Glomerular visceral epithelial cell (primary cell): ENCODE data around the gene UBE2Q2.
A peak's percentile ranks its signal among the peaks of the same experiment; 100 is the strongest.

Source experiments
- DNase-seq: peaks from one replicate; pipeline ENCODE4 v3.0.0-alpha.2; 2016; ENCODE audit errors: extremely low spot score

Gene UBE2Q2

DNA sequence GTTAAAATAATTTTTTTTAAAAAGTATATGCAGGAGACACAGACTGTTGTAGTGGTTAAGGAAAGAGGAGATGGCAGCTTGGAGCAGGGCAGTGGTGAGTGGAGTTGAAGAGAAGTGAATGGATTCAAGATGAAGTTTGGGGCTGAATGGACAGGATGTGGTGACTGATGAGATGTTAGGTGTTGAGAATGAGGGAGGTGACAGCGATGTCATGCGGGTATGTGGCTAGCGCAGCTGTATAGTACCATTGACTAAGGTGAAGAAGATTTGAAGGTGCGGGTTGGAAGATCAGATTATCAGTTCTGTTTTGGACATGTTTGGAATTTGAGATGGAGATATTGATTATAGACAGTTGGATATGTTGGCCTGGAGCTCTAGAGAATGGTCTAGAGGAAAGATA is 80.5 kb downstream of the UBE2Q2 start:
- DNase-seq = no peak

DNA sequence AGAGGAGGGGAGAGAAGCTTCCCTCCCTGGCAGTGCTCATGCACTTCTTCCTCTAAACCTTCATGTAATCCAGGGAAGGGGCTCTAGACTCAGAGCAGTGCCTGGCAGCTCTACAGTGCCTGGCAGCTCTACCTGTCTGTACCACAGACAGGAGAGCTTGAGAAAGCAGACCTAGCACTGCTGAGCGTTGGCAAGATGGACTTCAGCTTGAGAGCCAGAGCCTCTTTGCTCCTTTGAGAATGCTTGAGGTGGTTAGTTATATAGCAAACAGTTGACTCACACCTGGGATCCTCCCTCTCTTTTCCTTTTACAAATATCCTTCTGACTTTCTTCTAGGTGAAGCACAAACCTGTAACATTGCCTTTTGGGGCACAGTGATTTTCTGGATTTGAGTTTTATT is 81.3 kb downstream of the UBE2Q2 start:
- no peak for DNase-seq

- DNase-seq = no peak
Observed at GRCh38 chr15:75925440-75925839, 82.2 kb downstream of the UBE2Q2 start.

DNA sequence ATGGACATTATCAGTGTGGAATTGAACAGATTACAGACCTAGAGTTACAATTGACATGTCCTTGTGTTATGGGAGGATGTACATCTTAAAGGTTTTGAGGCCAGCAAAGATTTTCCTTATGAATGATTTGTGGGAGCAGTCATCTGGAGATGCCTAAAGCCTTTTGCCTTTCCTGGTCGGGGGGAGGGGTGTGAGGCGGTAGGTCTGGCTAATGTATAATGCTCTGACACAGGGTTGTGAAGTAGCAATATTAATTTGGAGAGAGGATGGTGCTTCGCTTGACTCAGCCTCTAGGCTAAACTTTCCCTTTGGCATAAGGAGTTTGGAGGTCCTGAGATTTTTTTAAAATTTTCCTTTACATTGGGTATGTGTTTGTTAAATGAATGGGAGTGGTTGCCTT is 83.7 kb downstream of the UBE2Q2 start:
- DNase-seq = no peak

DNA sequence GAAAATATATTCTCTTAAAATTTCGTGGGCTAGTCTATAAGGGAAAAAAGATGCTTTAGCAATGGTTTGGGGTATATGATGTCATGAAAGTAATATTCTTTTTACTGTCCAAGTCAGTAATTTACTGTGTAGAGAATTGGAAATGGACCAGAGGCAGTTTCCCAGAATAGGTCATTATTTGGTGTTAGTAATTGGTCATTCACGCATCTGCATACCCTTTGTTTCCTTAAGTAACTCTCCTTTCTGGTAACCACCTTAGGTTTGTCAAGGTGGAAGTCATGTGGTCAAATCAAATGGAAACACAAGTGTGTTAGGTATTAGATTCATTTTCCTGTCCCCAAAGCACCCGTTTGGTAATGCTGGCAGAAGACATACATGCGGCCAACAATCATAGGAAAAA is 84.4 kb downstream of the UBE2Q2 start:
- no peak for DNase-seq

DNA sequence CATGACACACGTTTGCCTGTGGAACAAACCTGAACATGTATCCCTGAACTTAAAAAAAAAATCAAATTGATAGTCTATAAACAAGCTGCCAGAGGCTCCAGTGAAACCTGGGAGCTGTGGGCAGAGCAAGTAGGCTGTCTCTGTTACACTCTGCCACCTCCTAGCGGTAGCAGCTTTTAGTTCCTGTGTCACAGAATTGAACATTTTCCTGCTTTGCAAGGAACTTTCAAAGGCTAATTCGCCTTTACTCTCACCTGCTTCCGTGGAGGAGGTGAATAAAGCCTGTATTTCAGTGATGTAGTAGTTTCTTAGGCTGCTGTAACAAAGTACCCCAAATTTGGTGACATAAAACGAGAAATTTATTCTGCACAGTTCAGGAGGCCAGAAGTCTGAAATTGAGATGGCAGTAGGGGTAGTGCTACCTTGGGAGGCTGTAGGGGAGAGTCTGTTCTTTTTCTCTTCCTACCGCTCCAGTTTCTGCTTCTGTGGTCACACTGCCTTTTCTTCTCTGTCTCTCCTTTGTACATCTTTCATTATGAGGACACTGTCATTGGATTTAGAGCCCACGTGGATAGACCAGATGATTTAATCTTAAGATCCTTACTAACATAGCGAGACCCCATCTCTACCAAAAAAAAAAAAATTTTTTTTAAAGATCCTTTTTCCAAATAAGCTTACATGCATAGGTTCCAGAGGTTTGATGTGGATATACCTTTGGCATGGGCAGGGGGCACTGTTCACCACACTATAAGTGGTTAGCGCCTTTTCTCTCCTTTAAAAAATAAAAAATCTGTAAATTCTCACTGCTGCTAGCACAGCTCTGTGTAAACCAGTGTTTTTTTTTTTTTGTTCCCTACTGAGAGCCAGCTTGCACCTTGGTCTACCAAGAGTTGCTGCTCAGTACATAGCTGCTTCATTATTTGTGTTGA is 85.7 kb downstream of the UBE2Q2 start:
- no peak for DNase-seq

GRCh38 chr15:75929799-75930565 is 86.7 kb downstream of the UBE2Q2 start:
- DNase-seq = no peak

GRCh38 chr15:75930866-75931265 is 87.6 kb downstream of the UBE2Q2 start:
- DNase-seq = no peak

DNA sequence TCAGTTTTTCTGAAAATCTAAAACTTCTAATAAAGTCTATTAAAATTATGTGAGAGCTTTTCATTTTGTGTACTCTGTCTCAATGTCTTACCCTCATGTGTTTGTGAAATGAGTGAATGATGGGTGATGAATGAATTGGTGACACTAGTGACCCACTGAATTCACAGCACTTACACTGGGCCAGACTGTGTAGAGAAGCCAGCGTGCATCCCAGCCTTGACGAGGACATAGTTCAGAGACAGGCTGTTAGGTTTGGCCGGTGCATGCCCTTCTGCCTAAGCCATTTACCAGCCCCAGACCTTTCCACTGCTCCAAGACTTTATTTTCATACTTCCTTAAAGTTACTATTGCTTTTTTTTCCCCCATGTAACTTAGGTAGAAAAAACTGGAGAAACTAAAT is 99.2 kb downstream of the UBE2Q2 start:
- DNase-seq = no peak

DNA sequence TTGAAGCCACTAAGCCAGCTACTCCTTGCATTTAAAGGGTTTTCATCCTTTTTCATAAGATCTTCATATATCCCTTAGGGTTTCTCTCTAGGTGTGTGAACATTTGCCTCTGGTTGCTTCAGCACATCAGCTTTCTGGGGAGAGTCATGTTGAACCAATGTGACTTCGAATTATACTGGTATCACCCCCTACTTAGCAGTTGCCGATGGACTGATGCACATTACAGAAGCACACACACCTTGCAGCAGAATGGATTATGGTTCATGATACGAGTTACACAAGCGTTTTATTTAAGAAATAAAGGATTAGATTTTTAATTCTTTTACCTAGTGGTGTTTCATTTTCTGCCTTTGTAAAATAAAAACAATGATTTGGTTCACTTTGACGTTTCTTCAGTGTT is 100.0 kb downstream of the UBE2Q2 start:
- DNase-seq = no peak

DNA sequence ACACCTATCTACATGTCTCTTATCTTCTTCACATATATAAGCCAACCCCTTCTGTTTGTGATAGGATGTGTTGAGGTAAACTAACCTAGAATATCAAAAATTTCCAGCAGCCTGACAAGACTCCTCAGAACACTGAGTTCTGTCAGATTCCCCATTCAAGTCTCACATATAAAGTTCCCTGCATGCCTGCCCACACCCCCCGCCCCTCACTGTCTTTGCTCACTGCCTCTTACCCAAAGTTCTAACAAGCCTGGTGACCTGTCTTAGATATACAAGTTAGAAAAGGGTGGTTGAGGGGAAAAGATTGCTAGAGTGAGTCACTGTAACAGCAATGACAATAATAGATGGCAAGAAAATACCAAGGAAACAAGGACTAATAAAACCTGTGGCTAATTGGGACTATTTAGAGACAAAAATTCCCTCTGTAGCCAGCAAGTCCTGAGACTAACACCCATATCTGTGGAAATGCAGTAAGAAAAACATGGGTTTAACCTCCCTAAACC is 100.5 kb downstream of the UBE2Q2 start:
- no peak for DNase-seq

GRCh38 chr15:75945953-75946352 is 102.7 kb downstream of the UBE2Q2 start:
- peak; percentile 21 for DNase-seq

- DNase-seq = peak; percentile 52
Observed at GRCh38 chr15:75947092-75947491, 103.8 kb downstream of the UBE2Q2 start.

DNA sequence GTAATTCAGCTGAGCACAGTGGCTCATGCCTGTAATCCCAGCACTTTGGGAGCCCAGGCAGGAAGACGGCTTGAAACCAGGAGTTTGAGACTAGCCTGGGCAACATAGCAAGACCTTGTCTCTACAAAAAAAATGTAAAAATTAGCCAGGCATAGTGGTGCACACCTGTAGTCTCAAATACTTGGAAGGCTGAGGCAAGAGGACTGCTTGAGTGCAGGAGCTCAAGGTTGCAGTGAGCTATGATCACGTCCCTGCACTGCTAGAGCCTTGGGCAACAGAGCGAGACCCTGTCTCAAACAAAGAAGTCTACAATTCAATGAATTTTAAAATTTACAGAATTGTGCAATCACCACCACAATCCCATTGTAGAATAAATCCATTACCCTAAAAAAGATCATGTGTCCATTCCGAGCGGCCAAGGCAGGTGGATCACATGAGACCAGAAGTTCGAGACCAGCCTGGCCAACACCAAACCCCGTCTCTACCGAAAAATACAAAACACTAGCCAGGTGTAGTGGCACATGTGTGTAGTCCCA is 105.6 kb downstream of the UBE2Q2 start:
- no peak for DNase-seq
